Fibroblast of peridontal ligament (primary cell): ENCODE results near the gene EIF4EBP2.

Source experiments
- DNase-seq: peaks from one replicate; pipeline ENCODE4 v3.0.0-alpha.2; 2010; ENCODE audit errors: extremely low read depth

EIF4EBP2 gene, protein sequence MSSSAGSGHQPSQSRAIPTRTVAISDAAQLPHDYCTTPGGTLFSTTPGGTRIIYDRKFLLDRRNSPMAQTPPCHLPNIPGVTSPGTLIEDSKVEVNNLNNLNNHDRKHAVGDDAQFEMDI

DNA sequence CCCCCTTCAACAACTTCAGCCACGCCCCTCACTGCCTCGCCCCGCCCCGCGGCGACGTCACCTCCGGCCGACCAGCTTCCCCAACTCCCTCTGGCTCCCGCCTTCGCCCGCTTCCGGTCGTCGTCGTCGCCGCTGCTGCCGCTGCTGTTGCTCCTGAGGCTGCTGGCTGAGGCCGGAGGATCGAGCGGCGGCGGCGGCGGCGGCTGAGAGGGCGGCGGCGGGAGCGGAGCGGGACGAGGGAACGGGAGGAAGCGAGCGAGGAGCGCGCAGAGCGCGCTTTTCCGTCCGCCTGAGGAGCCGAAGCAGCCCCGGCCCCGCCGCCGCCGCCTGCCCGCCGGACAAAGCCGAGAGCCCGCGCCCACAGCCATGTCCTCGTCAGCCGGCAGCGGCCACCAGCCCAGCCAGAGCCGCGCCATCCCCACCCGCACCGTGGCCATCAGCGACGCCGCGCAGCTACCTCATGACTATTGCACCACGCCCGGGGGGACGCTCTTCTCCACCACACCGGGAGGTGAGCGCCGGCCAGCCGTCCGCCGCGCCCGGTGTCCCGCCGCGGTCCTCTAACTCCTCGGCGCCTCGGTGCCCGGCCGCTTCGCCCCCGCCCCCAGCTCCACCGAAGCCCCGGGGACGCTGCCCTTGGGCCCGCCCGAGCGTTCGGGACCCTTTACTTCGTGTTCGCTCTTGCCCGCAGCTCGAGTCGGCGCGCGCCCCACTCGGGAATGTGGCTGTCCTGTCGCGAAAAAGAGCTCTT, at the start of gene EIF4EBP2:
TSS of gene EIF4EBP2 (plus strand) at position 110 of the 751 bp plus-strand sequence. CDS start at position 367, 257 bp downstream.
- DNase-seq: peak; percentile 93

DNA sequence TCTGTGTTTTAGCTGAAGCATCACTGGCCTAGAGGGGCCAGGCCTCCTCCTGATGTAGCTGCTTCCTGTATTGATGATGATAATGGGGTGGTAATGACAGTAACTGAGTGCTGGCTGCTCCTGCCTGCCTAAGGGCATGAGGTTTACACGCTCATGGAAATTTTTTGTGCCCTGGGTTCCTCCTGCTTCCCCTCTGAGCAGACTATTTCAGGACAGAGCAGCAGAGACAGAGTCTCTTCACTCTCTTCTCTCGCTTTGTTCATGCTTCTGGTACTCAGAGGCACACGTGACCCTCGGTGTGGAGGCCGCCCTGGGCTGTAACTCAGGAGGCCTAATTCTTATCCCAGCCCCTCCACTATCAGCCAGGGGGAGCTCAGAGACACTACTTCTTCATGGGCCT, 49.4 kb upstream of the EIF4EBP2 start:
- DNase-seq: no peak

DNA sequence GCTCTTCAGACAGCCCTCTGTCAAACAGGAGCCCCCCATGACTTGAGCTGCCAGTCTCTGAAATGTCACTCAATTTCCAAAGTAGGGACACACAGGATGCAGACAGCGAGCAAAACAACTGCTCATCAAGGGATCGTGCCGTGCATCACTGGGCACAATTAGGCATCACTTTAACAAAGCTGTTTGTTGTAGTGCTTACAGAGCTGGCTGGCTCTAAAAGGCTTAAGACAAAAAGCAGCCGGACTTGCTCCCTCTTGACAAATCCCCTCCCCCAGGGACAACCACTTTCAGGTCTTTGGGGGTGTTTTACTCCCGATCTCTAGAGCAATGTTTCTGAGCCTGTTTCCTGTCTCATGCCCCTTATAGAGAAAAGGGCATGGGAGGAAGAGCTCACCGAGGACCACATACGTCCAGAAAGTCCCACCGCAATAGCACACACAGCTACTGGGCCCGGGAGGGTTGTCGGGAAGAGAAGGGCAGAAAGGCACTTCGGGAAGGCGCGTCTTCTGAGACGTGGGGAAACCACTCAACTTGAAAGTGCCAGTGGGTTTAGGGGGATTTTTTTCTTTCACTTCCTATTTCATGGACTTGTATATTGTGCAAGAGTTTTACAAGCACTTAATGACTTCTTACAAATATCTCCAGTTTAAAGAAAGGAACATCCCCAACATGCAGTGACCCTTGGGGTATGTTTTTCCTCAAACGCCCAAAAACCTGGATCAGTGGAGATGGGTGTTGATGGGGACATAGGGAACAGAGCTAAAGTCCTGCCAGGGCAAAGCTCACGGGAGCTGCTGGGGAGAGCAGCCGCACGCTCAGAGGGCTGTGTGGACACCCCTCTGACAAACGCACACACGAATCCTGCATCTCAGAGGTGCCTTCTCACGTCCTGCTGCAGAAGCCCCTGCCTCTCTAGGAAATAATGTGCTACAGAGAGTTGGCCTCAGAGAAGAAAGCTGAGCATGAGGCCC, 48.6 kb upstream of the EIF4EBP2 start:
- DNase-seq: no peak

DNA sequence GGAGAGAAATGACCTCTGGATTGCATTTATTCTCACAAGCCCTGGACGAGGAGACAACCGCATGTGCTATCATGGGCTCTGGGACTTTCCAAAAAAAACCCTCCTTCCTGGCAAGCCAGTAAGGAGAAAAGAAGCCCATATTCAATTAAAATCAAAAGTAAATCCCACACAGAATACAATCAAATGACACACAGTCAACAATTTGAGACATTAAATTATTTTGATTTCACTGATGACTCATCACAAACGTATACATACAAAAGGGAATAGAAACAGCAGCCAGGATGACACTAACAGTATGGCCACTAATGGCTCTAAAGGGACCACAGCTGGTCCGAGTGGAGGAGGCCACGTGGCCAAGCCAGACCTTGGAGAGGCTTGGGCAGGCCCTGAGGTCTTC, 46.4 kb upstream of the EIF4EBP2 start:
- no peak for DNase-seq

DNA sequence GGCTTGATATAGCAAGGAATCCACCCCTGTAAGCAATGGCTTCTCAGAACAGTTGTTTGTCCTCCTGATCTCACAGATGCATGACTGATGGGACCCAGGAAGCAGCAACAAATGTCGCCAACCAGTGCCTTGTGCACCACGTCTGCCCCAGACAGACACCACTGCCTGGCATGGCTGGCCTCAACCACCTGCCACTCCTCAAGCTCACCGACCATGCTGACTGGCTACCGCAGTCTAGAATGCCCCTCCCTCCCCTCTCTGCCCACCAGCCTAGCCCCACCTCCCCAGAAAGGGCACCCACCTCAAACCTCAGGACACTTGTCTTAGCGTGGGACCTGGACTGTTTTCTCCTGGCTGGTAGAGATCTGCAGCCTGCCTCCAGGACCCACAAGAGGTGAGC, 45.5 kb upstream of the EIF4EBP2 start:
- no peak for DNase-seq

DNA sequence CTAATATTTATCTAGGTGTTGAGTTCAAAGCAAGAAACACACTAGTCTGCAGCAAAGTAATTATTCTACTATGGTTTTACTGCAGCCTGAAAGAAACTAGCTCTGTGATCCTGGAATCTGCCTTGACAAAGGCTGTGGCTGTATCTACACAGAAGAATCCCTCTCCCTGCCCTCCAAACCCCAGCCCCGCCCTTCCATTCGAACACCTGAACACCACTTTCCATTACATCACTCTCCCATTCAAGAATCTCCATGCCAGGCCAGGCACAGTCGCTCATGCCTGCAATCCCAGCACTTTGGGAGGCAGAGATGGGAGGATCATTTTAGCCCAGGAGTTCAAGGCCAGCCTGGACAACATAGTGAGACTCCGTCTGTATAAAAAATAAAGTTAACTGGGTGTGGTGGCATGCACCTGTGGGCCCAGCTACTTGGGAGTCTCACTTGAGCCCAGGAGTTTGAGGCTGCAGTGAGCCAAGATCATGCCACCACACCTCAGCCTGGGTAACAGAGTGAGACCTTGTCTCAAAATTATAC, 44.9 kb upstream of the EIF4EBP2 start:
- no peak for DNase-seq

DNA sequence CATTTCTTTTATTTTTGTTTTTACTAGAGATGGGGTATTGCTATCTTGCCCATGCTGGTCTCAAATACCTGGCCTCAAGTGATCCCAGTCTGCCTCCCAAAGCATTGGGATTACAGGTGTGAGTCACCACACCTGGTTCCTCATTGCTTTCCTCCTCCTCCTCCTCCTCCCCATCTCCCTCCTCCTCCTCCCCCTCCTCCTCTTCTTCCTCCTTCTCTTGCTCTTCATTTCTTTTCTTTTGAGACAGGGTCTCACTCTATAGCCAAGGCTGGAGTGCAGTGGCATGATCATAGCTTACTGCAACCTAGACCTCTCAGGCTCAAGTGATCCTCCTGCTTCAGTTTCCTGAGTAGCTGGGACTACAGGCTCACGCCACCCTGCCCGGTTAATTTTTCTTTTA, 43.7 kb upstream of the EIF4EBP2 start:
- DNase-seq: no peak

DNA sequence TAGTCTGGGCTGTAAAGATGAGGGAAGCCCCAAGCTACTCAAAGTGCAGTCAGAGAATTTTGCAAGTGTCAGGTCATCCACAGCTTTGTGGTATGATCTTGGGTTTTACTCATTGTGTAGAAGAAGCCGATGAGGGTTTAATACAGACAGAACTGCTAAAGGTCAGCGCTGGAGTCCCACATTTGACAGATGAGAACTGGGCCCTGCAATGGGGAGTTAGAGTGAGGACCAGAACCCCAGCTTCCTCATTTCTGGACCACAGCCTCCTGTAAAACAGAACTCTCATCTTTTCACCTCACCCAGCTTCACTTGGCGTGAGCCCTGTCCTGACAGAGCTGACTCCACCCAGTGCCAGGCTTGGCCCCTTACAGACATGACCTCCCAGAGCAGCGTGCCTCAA, 41.6 kb upstream of the EIF4EBP2 start:
- DNase-seq: no peak

DNA sequence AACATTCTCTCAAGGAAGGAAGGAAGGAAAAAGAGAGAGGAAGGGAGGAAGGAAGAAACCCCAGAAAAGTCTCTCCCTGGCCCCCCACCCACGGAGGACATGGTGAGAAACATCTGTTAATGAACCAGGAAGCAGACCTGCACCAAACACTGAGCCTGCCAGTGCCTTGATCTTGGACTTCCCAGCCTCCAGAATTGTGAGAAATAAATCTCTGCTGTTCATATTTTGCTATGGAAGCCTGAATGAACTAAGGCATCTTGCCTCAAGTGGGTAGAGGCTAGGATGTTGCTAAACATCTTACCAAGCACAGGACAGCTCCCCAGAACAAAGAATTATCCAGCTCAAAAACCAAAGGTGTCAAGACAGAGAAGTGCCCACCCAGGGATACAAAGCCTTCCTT, 40.7 kb upstream of the EIF4EBP2 start:
- DNase-seq: no peak

DNA sequence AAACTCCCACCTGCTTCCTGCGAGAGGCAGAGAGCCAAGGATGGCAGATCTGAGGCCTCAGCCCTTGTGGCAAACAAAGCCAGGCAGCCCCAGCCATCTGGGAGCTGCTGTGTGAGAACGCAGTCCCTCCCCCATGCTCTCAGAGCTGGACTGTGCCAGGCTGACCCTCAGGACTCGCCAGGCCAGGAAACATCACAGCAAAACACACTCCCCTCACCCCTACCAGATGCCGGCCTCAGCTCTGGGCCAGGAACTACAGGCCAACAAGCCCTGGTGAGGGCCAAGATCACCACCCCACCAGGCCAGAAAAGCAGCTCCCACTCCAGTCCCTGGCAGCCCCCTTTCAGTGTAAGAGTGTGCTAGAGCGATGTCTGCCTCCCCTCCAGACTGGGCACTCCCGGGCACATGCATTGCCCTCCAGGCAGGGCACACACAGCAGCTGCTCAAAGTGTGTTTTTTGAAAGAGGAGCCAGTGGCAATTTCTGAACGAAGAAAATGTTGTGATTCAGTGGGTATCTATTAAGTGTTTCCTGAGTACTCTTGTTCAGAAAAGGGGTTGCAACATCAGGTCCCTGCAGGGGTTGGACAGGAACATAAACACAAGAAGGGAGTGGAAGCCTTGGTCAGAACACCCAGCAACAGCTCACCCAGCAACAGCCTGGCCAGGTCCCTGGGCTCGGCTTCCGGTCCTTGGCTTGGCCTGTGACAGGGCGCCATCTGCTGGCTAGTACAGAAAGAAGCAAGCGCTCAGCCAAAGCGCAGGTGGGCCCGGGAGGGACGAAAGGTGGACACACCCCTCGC, 39.8 kb upstream of the EIF4EBP2 start:
- DNase-seq: peak; percentile 97

DNA sequence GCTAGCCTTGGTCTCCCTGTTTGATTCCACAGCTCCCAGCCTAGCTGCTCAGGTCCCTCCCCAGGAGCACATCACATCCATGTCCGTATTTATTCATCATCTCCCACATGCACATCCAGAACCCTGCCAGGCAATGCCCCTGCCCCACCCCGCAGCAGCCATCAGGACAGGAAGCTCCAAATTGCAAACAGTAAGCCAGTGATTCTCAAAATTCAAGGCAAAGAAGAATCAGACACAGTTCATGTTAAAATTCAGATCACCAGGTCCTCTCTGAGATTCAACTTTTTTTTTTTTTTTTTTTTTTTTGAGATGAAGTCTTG, 39.2 kb upstream of the EIF4EBP2 start:
- DNase-seq: no peak

DNA sequence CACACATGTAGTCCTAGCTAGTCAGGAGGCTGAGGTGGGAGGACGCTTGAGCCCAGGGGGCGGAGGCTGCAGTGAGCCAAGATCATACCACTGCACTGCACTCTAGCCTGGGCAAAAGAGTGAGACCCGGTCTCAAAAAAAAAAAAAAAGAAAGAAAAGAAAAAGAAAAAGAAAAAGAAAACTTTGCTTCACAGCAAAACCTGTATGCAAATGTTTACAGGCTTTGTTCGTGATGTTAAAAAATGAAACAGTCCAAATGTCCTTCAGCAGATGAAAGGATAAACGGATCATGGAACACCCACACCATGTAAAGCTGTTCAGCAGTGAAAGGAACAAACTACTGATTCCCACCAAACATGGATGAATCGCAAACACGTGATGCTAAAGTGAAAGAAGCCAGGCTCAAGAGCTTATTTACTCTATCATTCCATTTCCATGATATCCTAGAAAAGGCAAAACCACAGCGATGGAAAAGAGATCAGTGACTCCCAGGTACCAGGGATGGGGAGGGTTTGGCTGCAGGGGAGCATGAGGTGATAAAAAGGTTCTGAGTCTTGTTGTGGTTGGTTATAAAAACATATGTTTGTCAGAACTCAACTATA, 36.6 kb upstream of the EIF4EBP2 start:
- peak; percentile 82 for DNase-seq

DNA sequence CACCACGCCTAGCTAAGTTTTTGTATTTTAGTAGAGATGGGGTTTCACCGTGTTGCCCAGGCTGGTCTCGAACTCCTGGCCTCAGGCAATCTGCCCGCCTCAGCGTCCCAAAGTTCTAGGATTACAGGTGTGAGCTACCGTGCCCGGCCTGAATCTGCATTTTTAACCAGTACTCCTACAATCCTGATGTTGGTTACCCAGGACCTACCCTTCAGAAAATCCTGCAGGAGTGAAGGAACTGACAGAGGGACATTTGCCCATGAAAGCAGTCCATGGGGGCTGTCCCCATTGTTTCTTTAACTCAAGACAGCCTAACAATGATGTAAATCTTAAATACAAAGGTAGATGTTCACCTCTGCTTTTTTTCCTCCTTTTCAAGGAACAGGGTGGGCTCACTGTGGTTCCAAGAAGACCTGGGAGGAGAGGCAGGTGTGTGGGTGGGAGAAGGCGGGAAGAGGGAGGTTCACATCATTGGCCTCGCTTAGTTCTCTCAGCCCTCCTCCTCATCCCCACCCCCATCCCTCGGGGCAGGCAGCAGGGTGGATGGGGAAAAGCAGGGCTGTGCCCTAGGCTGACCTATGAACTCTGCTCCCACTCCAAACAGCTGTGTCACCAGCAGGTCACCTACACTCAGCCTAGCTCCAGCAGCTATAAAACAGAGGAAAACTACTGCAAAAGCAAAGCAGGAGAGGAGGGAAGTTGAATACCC, 35.0 kb upstream of the EIF4EBP2 start:
- no peak for DNase-seq

DNA sequence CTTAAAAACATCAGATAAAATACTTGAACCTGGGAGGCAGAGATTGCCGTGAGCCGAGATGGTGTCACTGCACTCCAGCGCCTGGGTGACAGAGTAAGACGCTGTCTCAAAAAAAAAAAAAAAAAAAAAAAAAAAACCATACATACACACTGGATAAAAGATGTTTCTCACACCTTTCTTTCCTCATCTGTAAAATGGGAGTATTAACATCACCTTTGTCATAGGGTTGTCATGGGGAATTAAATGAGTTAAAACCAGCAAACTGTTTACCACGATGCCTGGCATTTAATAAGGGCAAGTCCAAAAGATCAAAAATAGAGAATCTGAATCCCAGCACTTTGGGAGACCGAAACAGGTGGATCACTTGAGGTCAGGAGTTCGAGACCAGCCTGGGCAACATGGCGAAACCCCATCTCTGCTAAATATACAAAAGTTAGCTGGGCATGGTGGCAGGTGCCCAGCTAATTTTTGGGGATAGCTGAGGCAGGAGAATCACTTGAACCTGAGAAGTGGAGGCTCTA, 34.4 kb upstream of the EIF4EBP2 start:
- no peak for DNase-seq

DNA sequence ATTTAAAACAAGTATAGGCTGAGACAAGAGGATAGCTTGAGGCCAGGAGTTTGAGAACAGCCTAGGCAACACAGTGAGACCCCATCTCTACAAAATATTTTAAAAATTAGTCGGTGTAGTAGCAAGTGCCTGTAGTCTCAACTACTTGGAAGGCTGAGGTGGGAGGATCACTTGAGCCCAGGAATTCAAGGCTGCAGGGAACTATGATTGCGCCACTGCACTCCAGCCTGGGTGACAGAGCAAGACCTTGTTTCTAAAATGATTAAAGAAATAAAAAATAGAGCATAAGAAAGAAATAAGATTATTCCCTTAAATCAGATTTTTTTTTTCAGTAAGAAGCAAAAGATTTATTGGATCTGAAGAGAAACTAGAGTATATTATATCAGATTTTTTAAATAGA, 33.2 kb upstream of the EIF4EBP2 start:
- no peak for DNase-seq

DNA sequence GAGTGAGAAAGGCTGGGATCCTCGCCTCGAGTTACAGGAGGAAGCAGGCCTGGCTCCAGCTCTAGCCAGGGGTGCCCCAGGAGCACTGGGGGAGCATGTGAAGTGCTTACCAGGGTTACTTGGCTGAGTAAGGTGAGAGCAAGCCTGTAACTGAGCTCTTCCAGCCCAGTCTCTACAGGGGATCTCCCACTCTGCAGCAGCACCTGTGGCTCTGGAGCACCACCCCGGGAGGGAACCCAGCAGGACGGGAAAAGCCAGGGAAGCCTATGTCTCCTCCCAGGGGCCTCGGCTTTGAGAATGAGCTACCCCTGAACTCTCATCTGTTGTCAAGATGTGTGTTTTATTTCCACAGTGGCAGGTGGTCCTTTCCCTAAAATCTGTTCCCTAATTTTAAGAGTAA, 32.1 kb upstream of the EIF4EBP2 start:
- DNase-seq: no peak

DNA sequence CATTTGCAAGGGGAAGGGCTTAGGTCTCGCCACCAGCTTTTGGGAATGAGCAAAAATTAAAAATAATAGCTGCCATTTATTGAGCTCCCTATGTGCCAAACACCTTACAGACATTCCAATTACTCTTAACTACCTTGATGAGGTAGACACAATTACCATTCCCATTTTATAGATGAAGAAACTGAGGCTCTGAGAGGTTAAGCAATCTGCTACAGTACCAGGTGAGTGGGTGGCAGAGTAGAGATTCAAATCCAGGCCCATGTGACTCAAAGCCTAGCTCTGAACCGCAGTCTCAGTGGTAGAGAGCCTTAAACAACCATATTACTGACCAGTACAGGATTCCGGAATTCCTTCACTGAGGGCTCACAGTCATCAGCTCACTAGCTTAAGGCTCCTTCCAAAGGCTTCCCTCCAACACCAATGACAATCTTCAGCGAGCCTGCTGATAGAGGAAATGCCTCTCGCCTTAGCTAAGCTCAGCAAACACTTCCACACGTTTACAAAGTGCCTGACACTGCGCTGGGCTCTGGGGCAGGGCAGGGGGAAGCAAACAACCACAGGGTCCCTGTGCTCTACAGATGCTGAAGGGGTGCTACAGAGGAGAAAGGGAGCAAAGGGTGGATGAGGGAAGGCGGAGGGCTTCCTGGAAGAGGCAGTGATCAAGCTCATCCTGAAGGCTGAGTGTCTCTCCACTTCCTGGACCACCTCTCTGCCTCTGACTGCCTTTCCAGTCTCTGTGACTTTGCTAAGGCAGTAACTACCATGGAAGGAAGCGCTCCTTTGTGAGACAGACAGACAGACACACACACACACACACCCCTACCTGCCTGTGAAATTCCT, 28.9 kb upstream of the EIF4EBP2 start:
- no peak for DNase-seq

DNA sequence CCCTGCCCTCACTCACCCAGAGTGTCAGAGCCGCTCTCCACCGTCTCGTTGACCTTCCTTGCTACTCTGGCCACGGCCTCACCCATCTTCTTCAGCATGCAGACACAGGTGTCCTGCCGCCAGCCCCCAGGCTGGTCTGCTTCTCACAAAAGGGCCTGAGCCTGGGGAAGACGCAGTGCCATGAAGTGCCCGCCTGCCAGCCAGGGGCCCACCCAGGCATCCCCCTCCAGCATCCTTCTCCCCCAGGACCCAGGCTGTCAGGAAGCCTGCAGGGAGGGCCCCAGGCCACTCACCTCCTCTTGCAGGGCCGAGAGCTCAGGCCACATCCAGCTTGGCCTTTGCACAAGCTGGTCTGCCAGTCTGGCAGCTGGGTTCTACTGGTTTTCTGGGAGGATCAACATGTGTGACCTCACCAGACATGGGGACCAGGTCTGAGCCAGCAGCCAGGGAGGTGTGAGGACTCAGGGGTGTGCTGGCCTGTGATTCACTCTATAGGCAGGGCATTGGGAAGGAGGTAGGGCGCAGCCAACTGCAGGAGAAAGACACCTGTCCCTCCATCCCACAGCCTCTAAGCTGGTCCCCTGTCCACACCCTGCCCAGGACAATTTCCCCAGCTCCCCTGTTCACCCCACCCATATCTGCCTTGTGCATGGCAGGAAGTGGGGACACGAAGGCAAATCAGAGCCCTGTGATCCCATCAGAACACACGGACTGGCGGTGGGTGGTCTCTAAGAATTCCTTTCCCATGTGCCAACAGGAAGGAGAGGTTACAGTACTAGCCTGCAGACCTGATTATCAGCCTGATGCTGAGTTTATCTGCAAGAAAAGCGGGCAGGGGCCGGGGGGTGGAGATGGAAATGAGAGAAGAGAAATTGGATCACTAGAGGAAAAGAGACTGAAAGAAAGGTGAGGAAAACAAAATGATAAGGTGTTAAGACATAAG, 27.2 kb upstream of the EIF4EBP2 start:
- no peak for DNase-seq
